Measurements from ENCODE around the gene PHACTR4.

PHACTR4 gene

DNA sequence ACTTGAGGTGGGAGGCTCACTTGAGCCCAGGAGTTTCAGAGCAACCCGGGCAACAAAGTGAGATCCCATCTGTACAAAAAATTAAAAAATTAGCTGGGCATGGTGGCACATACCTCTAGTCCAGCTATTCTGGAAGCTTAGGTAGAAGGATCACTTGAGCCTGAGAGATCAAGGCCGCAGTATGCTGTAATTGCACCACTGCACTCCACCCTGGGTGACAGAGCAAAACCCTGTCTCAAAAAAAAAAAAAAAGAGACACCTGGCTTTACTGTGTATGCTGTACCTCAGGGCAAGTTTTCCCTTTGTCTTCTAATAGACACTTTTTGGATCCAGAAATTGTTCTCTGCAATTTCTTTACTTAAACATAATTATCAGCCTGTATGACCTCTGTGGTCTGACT is 113.2 kb downstream of the PHACTR4 start:
- POLR2A ChIA-PET: interaction anchor here (0.6 kb wide), 1 partner anchor 99 kb away, joined by 3 read pairs; no protein-coding TSS in a partner anchor
- CTCF ChIA-PET: interaction anchor here (0.6 kb wide), 1 partner anchor 693 kb away, joined by 3 read pairs; no protein-coding TSS in a partner anchor
- H3K9me3 ChIP-seq (ENCODE audit: control insufficient read depth, insufficient read depth, low read depth, low read length): no peaks in the 10 kb centered on the region
- H3K36me3 ChIP-seq (ENCODE audit: control insufficient read depth in 2 of 2, insufficient read depth in 1 of 2, low read length in 2 of 2): peaks cover 62 to 70% of the 10 kb centered on the region in 2 experiments
- no peaks in the 10 kb centered on the region for H3K4me1 ChIP-seq (ENCODE audit: control insufficient read depth, insufficient read depth, low read length)
- no peak overlapping the region for H3K27ac ChIP-seq (ENCODE audit: extremely low read depth, low read depth, low read length)
- TF ChIP-seq OVOL3 (tag by site-specific recombination; IDR thresholded peaks at IDR 0.05) (no peak), ZNF223 (tag by site-specific recombination; IDR thresholded peaks at IDR 0.05) (no peak), TCF7L2 (IDR thresholded peaks at IDR 0.05; ENCODE audit: borderline replicate concordance, low read depth, low read length) (no peak), ZNF658 (tag by site-specific recombination; IDR thresholded peaks at IDR 0.05) (no peak), WT1 (tag by site-specific recombination; IDR thresholded peaks at IDR 0.05) (no peak), ZFP41 (tag by site-specific recombination; IDR thresholded peaks at IDR 0.05; ENCODE audit: borderline replicate concordance) (no peak), ZNF341 (tag by site-specific recombination; IDR thresholded peaks at IDR 0.05; ENCODE audit: low read depth) (no peak), ZNF510 (tag by site-specific recombination; IDR thresholded peaks at IDR 0.05; ENCODE audit: insufficient replicate concordance) (no peak), HOXA7 (CRISPR knock-in tag; IDR thresholded peaks at IDR 0.05; ENCODE audit: borderline replicate concordance) (no peak), ZNF10 (tag by site-specific recombination; IDR thresholded peaks at IDR 0.05) (no peak), ZNF558 (tag by site-specific recombination; IDR thresholded peaks at IDR 0.05) (no peak)
- TF ChIP-seq, protein P1, sequence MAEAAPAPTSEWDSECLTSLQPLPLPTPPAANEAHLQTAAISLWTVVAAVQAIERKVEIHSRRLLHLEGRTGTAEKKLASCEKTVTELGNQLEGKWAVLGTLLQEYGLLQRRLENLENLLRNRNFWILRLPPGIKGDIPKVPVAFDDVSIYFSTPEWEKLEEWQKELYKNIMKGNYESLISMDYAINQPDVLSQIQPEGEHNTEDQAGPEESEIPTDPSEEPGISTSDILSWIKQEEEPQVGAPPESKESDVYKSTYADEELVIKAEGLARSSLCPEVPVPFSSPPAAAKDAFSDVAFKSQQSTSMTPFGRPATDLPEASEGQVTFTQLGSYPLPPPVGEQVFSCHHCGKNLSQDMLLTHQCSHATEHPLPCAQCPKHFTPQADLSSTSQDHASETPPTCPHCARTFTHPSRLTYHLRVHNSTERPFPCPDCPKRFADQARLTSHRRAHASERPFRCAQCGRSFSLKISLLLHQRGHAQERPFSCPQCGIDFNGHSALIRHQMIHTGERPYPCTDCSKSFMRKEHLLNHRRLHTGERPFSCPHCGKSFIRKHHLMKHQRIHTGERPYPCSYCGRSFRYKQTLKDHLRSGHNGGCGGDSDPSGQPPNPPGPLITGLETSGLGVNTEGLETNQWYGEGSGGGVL (tag by site-specific recombination; IDR thresholded peaks at IDR 0.05): no peak
- TF ChIP-seq, protein P2, sequence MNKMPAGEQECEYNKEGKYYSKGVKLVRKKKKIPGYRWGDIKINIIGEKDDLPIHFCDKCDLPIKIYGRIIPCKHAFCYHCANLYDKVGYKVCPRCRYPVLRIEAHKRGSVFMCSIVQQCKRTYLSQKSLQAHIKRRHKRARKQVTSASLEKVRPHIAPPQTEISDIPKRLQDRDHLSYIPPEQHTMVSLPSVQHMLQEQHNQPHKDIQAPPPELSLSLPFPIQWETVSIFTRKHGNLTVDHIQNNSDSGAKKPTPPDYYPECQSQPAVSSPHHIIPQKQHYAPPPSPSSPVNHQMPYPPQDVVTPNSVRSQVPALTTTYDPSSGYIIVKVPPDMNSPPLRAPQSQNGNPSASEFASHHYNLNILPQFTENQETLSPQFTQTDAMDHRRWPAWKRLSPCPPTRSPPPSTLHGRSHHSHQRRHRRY (tag by site-specific recombination; IDR thresholded peaks at IDR 0.05): no peak
- TF ChIP-seq, protein P3, sequence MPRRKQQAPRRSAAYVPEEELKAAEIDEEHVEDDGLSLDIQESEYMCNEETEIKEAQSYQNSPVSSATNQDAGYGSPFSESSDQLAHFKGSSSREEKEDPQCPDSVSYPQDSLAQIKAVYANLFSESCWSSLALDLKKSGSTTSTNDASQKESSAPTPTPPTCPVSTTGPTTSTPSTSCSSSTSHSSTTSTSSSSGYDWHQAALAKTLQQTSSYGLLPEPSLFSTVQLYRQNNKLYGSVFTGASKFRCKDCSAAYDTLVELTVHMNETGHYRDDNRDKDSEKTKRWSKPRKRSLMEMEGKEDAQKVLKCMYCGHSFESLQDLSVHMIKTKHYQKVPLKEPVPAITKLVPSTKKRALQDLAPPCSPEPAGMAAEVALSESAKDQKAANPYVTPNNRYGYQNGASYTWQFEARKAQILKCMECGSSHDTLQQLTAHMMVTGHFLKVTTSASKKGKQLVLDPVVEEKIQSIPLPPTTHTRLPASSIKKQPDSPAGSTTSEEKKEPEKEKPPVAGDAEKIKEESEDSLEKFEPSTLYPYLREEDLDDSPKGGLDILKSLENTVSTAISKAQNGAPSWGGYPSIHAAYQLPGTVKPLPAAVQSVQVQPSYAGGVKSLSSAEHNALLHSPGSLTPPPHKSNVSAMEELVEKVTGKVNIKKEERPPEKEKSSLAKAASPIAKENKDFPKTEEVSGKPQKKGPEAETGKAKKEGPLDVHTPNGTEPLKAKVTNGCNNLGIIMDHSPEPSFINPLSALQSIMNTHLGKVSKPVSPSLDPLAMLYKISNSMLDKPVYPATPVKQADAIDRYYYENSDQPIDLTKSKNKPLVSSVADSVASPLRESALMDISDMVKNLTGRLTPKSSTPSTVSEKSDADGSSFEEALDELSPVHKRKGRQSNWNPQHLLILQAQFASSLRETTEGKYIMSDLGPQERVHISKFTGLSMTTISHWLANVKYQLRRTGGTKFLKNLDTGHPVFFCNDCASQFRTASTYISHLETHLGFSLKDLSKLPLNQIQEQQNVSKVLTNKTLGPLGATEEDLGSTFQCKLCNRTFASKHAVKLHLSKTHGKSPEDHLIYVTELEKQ (tag by site-specific recombination; IDR thresholded peaks at IDR 0.05; ENCODE audit: borderline replicate concordance): no peak
- TF ChIP-seq, protein P4, sequence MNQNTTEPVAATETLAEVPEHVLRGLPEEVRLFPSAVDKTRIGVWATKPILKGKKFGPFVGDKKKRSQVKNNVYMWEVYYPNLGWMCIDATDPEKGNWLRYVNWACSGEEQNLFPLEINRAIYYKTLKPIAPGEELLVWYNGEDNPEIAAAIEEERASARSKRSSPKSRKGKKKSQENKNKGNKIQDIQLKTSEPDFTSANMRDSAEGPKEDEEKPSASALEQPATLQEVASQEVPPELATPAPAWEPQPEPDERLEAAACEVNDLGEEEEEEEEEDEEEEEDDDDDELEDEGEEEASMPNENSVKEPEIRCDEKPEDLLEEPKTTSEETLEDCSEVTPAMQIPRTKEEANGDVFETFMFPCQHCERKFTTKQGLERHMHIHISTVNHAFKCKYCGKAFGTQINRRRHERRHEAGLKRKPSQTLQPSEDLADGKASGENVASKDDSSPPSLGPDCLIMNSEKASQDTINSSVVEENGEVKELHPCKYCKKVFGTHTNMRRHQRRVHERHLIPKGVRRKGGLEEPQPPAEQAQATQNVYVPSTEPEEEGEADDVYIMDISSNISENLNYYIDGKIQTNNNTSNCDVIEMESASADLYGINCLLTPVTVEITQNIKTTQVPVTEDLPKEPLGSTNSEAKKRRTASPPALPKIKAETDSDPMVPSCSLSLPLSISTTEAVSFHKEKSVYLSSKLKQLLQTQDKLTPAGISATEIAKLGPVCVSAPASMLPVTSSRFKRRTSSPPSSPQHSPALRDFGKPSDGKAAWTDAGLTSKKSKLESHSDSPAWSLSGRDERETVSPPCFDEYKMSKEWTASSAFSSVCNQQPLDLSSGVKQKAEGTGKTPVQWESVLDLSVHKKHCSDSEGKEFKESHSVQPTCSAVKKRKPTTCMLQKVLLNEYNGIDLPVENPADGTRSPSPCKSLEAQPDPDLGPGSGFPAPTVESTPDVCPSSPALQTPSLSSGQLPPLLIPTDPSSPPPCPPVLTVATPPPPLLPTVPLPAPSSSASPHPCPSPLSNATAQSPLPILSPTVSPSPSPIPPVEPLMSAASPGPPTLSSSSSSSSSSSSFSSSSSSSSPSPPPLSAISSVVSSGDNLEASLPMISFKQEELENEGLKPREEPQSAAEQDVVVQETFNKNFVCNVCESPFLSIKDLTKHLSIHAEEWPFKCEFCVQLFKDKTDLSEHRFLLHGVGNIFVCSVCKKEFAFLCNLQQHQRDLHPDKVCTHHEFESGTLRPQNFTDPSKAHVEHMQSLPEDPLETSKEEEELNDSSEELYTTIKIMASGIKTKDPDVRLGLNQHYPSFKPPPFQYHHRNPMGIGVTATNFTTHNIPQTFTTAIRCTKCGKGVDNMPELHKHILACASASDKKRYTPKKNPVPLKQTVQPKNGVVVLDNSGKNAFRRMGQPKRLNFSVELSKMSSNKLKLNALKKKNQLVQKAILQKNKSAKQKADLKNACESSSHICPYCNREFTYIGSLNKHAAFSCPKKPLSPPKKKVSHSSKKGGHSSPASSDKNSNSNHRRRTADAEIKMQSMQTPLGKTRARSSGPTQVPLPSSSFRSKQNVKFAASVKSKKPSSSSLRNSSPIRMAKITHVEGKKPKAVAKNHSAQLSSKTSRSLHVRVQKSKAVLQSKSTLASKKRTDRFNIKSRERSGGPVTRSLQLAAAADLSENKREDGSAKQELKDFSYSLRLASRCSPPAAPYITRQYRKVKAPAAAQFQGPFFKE (tag by site-specific recombination; IDR thresholded peaks at IDR 0.05; ENCODE audit: borderline replicate concordance): no peak
- TF ChIP-seq, protein P5, sequence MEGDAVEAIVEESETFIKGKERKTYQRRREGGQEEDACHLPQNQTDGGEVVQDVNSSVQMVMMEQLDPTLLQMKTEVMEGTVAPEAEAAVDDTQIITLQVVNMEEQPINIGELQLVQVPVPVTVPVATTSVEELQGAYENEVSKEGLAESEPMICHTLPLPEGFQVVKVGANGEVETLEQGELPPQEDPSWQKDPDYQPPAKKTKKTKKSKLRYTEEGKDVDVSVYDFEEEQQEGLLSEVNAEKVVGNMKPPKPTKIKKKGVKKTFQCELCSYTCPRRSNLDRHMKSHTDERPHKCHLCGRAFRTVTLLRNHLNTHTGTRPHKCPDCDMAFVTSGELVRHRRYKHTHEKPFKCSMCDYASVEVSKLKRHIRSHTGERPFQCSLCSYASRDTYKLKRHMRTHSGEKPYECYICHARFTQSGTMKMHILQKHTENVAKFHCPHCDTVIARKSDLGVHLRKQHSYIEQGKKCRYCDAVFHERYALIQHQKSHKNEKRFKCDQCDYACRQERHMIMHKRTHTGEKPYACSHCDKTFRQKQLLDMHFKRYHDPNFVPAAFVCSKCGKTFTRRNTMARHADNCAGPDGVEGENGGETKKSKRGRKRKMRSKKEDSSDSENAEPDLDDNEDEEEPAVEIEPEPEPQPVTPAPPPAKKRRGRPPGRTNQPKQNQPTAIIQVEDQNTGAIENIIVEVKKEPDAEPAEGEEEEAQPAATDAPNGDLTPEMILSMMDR (tag by site-specific recombination; IDR thresholded peaks at IDR 0.05): no peak
- H3K4me3 ChIP-seq (ENCODE audit: low read depth, low read length): no peak overlapping the region

Data from HEK293 (cell line).